Gastrocnemius medialis (tissue), 4 donors: ENCODE results near the gene RAD51B.

Experiments used
- CTCF ChIP-seq, 5 experiments: fragments of 450-650 bp in 3 of 5; fragments of 200-600 bp in 2 of 5; sonication (generic) in 2 of 5; IDR thresholded peaks in 4 of 5; conservative IDR thresholded peaks in 1 of 5; 1 replicate in 4 of 5; 2 replicates in 1 of 5; pipeline ENCODE4 v1.5.1; 2016 to 2019; ENCODE audit warnings: antibody characterized with exemption in 5 of 5, mild to moderate bottlenecking in 3 of 5, moderate library complexity in 3 of 5
- POLR2A ChIP-seq, 2 donors: fragments of 450-650 bp; IDR thresholded peaks; one replicate each; pipeline ENCODE4 v1.6.1; 2017; ENCODE audit warnings: antibody characterized with exemption in 2 of 2, mild to moderate bottlenecking in 2 of 2, moderate library complexity in 2 of 2

DNA sequence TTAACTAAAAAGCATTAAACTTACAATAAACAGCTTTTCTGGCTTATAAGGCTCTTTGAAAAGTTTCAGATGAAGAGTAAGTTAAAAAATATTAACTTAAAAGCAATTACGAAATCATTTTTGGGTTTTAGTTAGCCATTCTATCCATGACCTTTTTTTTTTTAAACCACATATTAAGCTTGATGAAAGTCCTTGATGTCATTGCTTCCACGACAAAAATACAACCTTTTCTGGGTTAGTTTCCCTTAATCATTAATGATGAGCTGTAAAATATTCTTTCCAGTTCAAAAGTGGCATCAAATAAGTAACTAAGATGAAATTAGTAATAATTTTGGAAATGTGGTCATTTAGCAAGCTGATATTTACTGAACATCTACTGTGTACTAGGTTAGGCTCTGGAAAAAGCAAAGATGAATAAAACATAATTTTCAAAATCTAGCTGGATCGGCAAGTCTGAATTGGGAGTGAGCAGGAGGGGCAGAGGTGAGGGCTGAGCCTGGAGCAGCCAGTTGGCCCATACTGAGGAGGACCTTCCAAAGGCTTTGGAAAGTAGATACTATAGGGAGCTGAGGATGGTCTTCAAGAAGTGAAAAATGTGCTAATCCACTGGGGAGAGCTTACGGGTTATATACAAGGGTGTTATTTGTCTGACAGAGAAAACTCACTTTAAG, 628.1 kb downstream of the RAD51B start:
- no peak for TF ChIP-seq CTCF (IDR thresholded peaks at IDR 0.05 in 4 of 5, conservative IDR thresholded peaks at IDR 0.05 in 1 of 5)
- TF ChIP-seq POLR2A (IDR thresholded peaks at IDR 0.05): no peak
